ENCODE results near the gene WNT3A. TPM values are rescaled to one million over a fixed set of nuclear protein-coding genes. Genes with fewer than 3 reads are reported as not detected.

WNT3A gene
- total RNA-seq, 1 experiment from 2014 or later = 0.24 TPM

DNA sequence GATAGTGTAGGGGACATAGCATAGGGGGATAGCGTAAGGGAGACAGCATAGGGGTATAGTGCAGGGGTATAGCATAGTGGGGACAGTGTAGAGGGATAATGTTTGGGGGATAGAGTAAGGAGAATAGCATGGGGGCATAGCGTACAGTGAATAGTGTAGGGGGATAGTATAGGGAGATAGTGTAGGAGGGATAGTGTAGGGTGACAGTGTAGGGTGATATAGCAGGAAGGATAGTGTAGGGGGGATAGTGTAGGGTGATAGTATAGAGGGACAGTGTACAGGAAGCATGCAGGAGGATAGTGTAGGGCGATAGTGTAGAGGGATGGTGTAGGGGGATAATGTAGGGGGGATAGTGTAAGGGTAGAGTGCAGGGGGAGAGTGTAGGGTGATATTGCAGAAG lies 64.1 kb downstream of the WNT3A start:
- Histone ChIP-seq H3K9me2 (ENCODE audit: insufficient read depth) (no peaks in the 10 kb centered on the region), H3F3A (ENCODE audit: insufficient read depth, low read depth) (0 out of 2 replicates have a peak, but pooled peaks cover 6% of the 10 kb centered on the region), H3K9me3 (ENCODE audit: insufficient read depth, low read depth) (no peaks in the 10 kb centered on the region), H3K36me3 (ENCODE audit: low read depth) (no peaks in the 10 kb centered on the region), H3K79me2 (ENCODE audit: low read depth) (no peaks in the 10 kb centered on the region), H3K4me1 (replicated peaks; ENCODE audit: insufficient read depth) (no peaks in the 10 kb centered on the region), H3K4me2 (no peak overlapping the region), H3K4me3 (no peak overlapping the region), H4K20me1 (ENCODE audit: insufficient read depth) (no peaks in the 10 kb centered on the region; the same call in 1 of the 2 replicates), H3K27ac (no peak overlapping the region), H3K27me3 (ENCODE audit: insufficient read depth, low read depth) (peaks cover 10% of the 10 kb centered on the region; the same call in 1 of the 2 replicates), H2AFZ (no peak overlapping the region)
- POLR2A ChIA-PET (ENCODE audit: unreplicated experiment) = no interaction called here
- no peak for DNase-seq
- no TSS peak for BruUV-seq (replicated peaks)
- intact Hi-C loops (cut with micrococcal nuclease; ENCODE audit: unreplicated experiment) = no loop called here
- TF ChIP-seq, protein P1, sequence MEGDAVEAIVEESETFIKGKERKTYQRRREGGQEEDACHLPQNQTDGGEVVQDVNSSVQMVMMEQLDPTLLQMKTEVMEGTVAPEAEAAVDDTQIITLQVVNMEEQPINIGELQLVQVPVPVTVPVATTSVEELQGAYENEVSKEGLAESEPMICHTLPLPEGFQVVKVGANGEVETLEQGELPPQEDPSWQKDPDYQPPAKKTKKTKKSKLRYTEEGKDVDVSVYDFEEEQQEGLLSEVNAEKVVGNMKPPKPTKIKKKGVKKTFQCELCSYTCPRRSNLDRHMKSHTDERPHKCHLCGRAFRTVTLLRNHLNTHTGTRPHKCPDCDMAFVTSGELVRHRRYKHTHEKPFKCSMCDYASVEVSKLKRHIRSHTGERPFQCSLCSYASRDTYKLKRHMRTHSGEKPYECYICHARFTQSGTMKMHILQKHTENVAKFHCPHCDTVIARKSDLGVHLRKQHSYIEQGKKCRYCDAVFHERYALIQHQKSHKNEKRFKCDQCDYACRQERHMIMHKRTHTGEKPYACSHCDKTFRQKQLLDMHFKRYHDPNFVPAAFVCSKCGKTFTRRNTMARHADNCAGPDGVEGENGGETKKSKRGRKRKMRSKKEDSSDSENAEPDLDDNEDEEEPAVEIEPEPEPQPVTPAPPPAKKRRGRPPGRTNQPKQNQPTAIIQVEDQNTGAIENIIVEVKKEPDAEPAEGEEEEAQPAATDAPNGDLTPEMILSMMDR (conservative IDR thresholded peaks at IDR 0.05) = no peak
- TF ChIP-seq EZH2 (IDR thresholded peaks at IDR 0.05; ENCODE audit: low read depth) = no peak
- CTCF ChIA-PET = no interaction called here

DNA sequence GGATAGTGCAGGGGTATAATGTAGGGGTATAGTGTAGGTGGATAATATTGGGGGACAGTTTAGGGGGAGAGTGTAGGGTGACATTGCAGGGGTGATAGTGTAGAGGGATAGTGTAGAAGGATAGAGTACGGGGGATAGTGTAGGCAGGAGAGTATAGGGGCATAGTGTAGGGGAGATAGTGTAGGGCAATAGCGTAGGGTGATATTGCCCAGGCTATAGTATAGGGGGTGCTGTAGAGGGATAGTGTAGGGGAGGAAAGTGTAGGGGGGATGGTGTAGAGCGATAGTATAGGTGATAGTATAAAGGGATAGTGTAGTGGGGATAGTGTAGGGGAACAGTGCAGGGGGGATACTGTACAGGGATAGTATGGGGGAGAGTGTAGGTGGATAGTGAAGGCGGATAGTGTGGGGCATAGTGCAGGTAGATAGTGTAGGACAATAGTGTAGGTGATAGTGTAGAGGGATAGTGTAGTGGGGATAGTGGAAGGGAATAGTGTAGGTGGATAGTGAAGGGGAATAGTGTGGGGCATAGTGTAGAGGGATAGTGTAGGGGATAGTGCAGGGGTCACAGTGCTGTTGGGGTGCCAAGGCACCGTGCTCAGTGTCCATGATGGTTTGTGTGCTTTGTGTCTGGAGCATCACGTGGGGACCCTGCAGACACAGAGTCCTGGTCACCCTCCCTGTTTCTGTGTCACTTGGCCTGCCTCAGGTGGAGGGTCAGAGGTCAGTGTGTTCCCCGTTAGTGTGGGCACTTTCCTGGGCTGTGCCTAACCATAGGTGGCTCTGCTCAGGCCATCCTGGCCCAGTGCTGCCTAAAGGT lies 65.2 kb downstream of the WNT3A start:
- Histone ChIP-seq H4K20me1 (ENCODE audit: insufficient read depth) (peaks cover 6% of the 10 kb centered on the region), H3K79me2 (ENCODE audit: low read depth) (no peaks in the 10 kb centered on the region), H3K4me2 (no peak overlapping the region), H3K4me1 (replicated peaks; ENCODE audit: insufficient read depth) (no peaks in the 10 kb centered on the region), H2AFZ (no peak overlapping the region), H3F3A (ENCODE audit: insufficient read depth, low read depth) (0 out of 2 replicates have a peak, but pooled peaks cover 6% of the 10 kb centered on the region), H3K27me3 (ENCODE audit: insufficient read depth, low read depth) (peaks cover 4% of the 10 kb centered on the region; the same call in 1 of the 2 replicates), H3K4me3 (no peak overlapping the region), H3K9me2 (ENCODE audit: insufficient read depth) (no peaks in the 10 kb centered on the region), H3K9me3 (ENCODE audit: insufficient read depth, low read depth) (no peaks in the 10 kb centered on the region), H3K36me3 (ENCODE audit: low read depth) (no peaks in the 10 kb centered on the region), H3K27ac (no peak overlapping the region)
- ChIA-PET CTCF (no interaction called here), POLR2A (ENCODE audit: unreplicated experiment) (no interaction called here)
- no peak for DNase-seq
- intact Hi-C loops (cut with micrococcal nuclease; ENCODE audit: unreplicated experiment) = no loop called here
- no TSS peak for BruUV-seq (replicated peaks)
- TF ChIP-seq, protein P1 (conservative IDR thresholded peaks at IDR 0.05) = no peak
- TF ChIP-seq EZH2 (IDR thresholded peaks at IDR 0.05; ENCODE audit: low read depth) = no peak

- H3K4me2 ChIP-seq = no peak overlapping the region
These were observed 65.9 kb downstream of the WNT3A start for GRCh38 chr1:228072658-228073043.

More at GRCh38 chr1:228072658-228073043, 65.9 kb downstream of the WNT3A start:
- Histone ChIP-seq H3K27me3 (ENCODE audit: insufficient read depth, low read depth) (no peaks in the 10 kb centered on the region), H3K4me3 (no peak overlapping the region), H3K27ac (no peak overlapping the region), H4K20me1 (ENCODE audit: insufficient read depth) (peaks cover 6% of the 10 kb centered on the region), H3K9me3 (ENCODE audit: insufficient read depth, low read depth) (no peaks in the 10 kb centered on the region), H3K79me2 (ENCODE audit: low read depth) (no peaks in the 10 kb centered on the region), H3F3A (ENCODE audit: insufficient read depth, low read depth) (0 out of 2 replicates have a peak, but pooled peaks cover 6% of the 10 kb centered on the region), H3K9me2 (ENCODE audit: insufficient read depth) (no peaks in the 10 kb centered on the region), H3K36me3 (ENCODE audit: low read depth) (no peaks in the 10 kb centered on the region), H2AFZ (no peak overlapping the region), H3K4me1 (replicated peaks; ENCODE audit: insufficient read depth) (no peaks in the 10 kb centered on the region)
- CTCF ChIA-PET = no interaction called here
- TF ChIP-seq EZH2 (IDR thresholded peaks at IDR 0.05; ENCODE audit: low read depth) = no peak
- TF ChIP-seq, protein P1 (conservative IDR thresholded peaks at IDR 0.05) = no peak
- POLR2A ChIA-PET (ENCODE audit: unreplicated experiment) = no interaction called here
- intact Hi-C loops (cut with micrococcal nuclease; ENCODE audit: unreplicated experiment) = no loop called here
- no peak for DNase-seq
- BruUV-seq (replicated peaks) = no TSS peak
